Esophagus muscularis mucosa (tissue), 4 donors: Measurements from ENCODE around the gene LRRC71. TPM values are rescaled to one million over a fixed set of nuclear protein-coding genes. Genes with fewer than 3 reads are reported as not detected.

Experiments used
- DNase-seq: peaks from one replicate; pipeline ENCODE4 v3.0.0-alpha.2; 2017; ENCODE audit errors: extremely low spot score
- H3K27ac ChIP-seq, 4 donors: fragments of 200-600 bp; sonication (generic); replicated peaks in 1 of 4; 1 replicate in 3 of 4; 2 replicates in 1 of 4; pipeline ENCODE4 v1.5.1; 2016 to 2019; ENCODE audit warnings: mild to moderate bottlenecking in 1 of 4
- H3K27me3 ChIP-seq, 4 donors: fragments of 200-600 bp; sonication (generic); one replicate each; pipeline versions ENCODE4 v1.5.1 to v1.6.0; 2016 to 2019
- H3K36me3 ChIP-seq, 4 donors: fragments of 200-600 bp; sonication (generic); one replicate each; pipeline ENCODE4 v1.5.1; 2016 to 2019
- H3K4me1 ChIP-seq, 4 donors: fragments of 200-600 bp; sonication (generic); one replicate each; pipeline ENCODE4 v1.5.1; 2016 to 2019
- H3K4me3 ChIP-seq, 4 donors: fragments of 200-600 bp; sonication (generic); 1 replicate in 2 of 4; 2 replicates in 2 of 4; pipeline ENCODE4 v1.5.1; 2016 to 2019; ENCODE audit warnings: mild to moderate bottlenecking in 4 of 4, moderate library complexity in 1 of 4
- H3K9me3 ChIP-seq, 4 donors: fragments of 200-600 bp; sonication (generic); 1 replicate in 3 of 4; 2 replicates in 1 of 4; pipeline ENCODE4 v1.5.1; 2016 to 2019
- EP300 ChIP-seq: sonication (generic); formaldehyde crosslinking; IDR thresholded peaks from one replicate; pipeline ENCODE4 v1.6.1; 2017; ENCODE audit warnings: antibody characterized with exemption
- POLR2A ChIP-seq: fragments of 450-650 bp; IDR thresholded peaks from one replicate; pipeline ENCODE4 v1.6.1; 2017; ENCODE audit warnings: antibody characterized with exemption, moderate library complexity, mild to moderate bottlenecking, low read depth
- POLR2AphosphoS5 ChIP-seq, 2 donors: sonication (generic); formaldehyde crosslinking; IDR thresholded peaks; one replicate each; pipeline ENCODE4 v1.6.1; 2017; ENCODE audit warnings: antibody characterized with exemption in 2 of 2
- WGBS: methylation state at CpG from one replicate; pipeline ENCODE4 v1.1.5; 2018; 5-methylcytosine and 5-hydroxymethylcytosine counted together
- intact Hi-C: fragments of 100-400 bp; cut with DNase I; formaldehyde crosslinking; loops from one replicate; pipeline ENCODE4 v1.15.1; 2023
- total RNA-seq, 4 donors: library from RNA; depleted of rRNA; stranded (reverse); fragments of >200 nt; gene quantifications; one replicate each; pipeline versions ENCODE4 v1.1.0 to v1.2.1, GENCODE V29; 2016
- TF ChIP-seq, protein P1 (sequence below), 3 experiments: fragments of 200-600 bp in 2 of 3; fragments of 450-650 bp in 1 of 3; sonication (generic) in 2 of 3; IDR thresholded peaks; one replicate each; pipeline ENCODE4 v1.5.1; 2017 to 2019; ENCODE audit warnings: antibody characterized with exemption in 3 of 3, mild to moderate bottlenecking in 2 of 3, moderate library complexity in 1 of 3

Gene LRRC71
- total RNA-seq, 4 donors from 2014 or later = not detected

DNA sequence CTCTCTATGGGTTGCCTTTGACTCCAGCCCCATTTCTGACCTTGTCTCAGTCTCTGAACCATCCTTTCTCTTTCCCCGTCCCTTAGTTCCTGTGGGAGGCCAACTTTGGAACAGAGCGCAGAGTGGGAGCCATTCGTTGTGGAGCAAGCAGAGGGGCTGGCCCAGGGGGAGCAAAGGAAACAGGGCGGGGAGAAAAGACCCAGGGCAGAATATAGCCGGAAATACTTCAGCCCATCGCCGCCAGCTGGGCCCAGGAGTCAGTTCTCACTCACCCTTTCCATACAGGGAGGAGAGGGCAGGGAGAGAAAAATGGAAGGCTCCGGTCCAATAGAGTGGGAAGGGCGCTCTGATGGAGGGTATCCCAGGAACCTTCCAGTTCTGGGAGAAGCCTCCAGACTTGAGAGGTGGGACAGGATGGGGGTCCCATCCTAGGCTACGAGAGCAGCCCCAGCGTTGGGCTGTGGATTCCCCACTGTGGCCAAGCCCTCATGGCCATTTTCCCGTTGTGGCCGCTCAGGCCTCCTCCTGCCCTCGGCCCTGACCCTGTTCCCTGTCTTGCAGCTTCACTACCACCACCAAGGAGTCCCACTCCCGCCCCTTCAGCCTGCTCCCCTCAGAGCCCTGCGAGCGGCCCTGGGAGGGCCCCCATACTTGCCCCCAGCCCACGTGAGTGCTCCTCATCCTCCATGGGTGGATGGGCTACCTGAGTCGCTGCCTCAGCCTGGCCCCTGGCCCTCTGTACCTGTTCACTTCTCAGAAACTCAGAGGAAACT, 16.1 kb upstream of the LRRC71 start:
- Histone ChIP-seq H3K27me3 (peaks cover 0 to 57% (median 0%) of the 10 kb centered on the region in 4 donors), H3K36me3 (peaks cover 0 to 46% (median 17%) of the 10 kb centered on the region in 4 donors), H3K9me3 (no peaks in the 10 kb centered on the region), H3K4me3 (no peak overlapping the region), H3K27ac (no peak overlapping the region), H3K4me1 (peaks cover 42 to 71% (median 53%) of the 10 kb centered on the region in 4 donors)
- 77% methylated on average over 16 of the region's 19 CpGs for WGBS
- no peak for TF ChIP-seq POLR2A
- no peak for TF ChIP-seq EP300
- TF ChIP-seq, protein P1, sequence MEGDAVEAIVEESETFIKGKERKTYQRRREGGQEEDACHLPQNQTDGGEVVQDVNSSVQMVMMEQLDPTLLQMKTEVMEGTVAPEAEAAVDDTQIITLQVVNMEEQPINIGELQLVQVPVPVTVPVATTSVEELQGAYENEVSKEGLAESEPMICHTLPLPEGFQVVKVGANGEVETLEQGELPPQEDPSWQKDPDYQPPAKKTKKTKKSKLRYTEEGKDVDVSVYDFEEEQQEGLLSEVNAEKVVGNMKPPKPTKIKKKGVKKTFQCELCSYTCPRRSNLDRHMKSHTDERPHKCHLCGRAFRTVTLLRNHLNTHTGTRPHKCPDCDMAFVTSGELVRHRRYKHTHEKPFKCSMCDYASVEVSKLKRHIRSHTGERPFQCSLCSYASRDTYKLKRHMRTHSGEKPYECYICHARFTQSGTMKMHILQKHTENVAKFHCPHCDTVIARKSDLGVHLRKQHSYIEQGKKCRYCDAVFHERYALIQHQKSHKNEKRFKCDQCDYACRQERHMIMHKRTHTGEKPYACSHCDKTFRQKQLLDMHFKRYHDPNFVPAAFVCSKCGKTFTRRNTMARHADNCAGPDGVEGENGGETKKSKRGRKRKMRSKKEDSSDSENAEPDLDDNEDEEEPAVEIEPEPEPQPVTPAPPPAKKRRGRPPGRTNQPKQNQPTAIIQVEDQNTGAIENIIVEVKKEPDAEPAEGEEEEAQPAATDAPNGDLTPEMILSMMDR (IDR thresholded peaks at IDR 0.05) = no peak
- no peak for TF ChIP-seq POLR2AphosphoS5 (IDR thresholded peaks at IDR 0.05)
- intact Hi-C loops = no loop called here
- DNase-seq = no peak

DNA sequence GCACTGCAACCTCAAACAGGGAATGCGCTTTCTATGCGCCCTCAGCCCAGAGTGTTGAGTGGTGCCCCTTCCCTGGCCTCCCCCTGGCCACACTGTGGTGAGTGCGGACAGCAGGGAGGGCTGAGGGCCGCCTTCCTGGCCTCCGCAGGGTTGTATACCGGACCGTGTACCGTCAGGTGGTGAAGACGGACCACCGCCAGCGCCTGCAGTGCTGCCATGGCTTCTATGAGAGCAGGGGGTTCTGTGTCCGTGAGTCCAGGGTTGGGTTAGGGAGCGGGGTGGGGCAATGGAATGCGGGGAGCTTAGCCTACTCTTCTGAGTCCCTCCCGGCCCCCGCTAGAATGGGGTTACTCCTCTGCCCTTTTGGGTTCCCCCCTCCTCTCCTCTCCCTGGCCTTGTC, 15.3 kb upstream of the LRRC71 start:
- peaks cover 40 to 64% (median 45%) of the 10 kb centered on the region in 4 donors for H3K4me1 ChIP-seq
- TF ChIP-seq, protein P1 (IDR thresholded peaks at IDR 0.05) = no peak
- TF ChIP-seq EP300 (no peak), POLR2AphosphoS5 (IDR thresholded peaks at IDR 0.05) (no peak), POLR2A (no peak)

GRCh38 chr1:156905651-156906050, 14.8 kb upstream of the LRRC71 start:
- no peaks in the 10 kb centered on the region for H3K9me3 ChIP-seq
- peaks cover 0 to 59% (median 21%) of the 10 kb centered on the region in 4 donors for H3K36me3 ChIP-seq
- no peak for DNase-seq
- WGBS = 74% methylated on average over 4 of the region's 4 CpGs
- H3K4me3 ChIP-seq = no peak overlapping the region
- peaks cover 40 to 63% (median 42%) of the 10 kb centered on the region in 4 donors for H3K4me1 ChIP-seq
- TF ChIP-seq EP300 (no peak), POLR2AphosphoS5 (IDR thresholded peaks at IDR 0.05) (no peak), POLR2A (no peak)
- TF ChIP-seq, protein P1 (IDR thresholded peaks at IDR 0.05) = no peak
- H3K27me3 ChIP-seq = peaks cover 0 to 58% (median 0%) of the 10 kb centered on the region in 4 donors
- no peak overlapping the region for H3K27ac ChIP-seq
- intact Hi-C loops = no loop called here

More for the DNA sequence above, 15.3 kb upstream of the LRRC71 start:
- H3K27me3 ChIP-seq = peaks cover 0 to 58% (median 0%) of the 10 kb centered on the region in 4 donors
- intact Hi-C loops = no loop called here
- H3K36me3 ChIP-seq = peaks cover 0 to 54% (median 20%) of the 10 kb centered on the region in 4 donors
- WGBS = 80% methylated on average over 6 of the region's 16 CpGs
- H3K27ac ChIP-seq = no peak overlapping the region
- DNase-seq = no peak
- no peak overlapping the region for H3K4me3 ChIP-seq
- no peaks in the 10 kb centered on the region for H3K9me3 ChIP-seq

DNA sequence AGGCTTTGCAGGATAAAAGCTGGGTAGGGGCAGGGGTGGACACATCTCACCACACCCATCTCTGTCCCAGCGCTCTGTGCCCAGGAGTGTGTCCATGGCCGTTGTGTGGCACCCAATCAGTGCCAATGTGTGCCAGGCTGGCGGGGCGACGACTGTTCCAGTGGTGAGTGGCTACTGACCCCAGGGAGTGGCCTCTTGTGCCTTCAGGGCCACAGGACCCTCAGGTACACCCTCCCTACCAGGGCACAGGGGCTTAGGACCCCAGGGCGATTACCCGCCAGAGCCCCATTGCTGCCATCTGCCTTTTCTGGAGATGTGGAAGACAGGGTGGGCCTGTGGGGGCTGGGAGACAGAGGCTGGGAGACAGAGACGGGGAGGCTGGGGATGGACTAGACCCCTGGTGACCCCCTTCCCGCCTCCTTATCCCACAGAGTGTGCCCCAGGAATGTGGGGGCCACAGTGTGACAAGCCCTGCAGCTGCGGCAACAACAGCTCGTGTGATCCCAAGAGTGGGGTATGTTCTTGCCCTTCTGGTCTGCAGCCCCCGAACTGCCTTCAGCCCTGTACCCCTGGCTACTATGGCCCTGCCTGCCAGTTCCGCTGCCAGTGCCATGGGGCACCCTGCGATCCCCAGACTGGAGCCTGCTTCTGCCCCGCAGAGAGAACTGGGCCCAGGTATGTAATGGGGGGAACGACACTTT, 14.1 kb upstream of the LRRC71 start:
- Histone ChIP-seq H3K4me3 (no peak overlapping the region), H3K27me3 (peaks cover 0 to 54% (median 0%) of the 10 kb centered on the region in 4 donors), H3K4me1 (peaks cover 34 to 56% (median 35%) of the 10 kb centered on the region in 4 donors), H3K9me3 (no peaks in the 10 kb centered on the region), H3K27ac (no peak overlapping the region), H3K36me3 (peaks cover 0 to 63% (median 21%) of the 10 kb centered on the region in 4 donors)
- DNase-seq = no peak
- no peak for TF ChIP-seq POLR2AphosphoS5 (IDR thresholded peaks at IDR 0.05)
- TF ChIP-seq, protein P1 (IDR thresholded peaks at IDR 0.05) = no peak
- no peak for TF ChIP-seq POLR2A
- TF ChIP-seq EP300 = no peak
- intact Hi-C loops = no loop called here
- 96% methylated on average over 10 of the region's 16 CpGs for WGBS
